ENCODE results near the gene CACFD1.

DNA sequence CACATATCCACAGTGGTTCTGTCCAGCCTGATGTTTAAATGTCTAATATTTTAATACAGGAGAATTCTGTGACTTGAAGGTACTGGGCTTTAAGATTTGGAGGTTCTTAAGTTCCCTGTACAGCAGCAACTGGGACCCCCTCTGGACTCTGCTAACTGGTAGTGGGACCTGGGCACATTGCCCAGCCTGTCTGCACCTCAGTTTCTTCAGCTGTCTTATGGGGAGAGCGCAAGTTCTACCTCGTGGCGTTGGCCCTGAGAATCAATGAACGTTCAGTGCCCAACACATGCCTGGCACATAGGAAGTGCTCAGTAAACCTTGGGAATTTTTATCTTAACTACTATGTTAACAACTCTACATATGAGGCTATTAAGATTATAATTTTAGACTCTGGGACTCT, 17.7 kb downstream of the CACFD1 start:
- TF ChIP-seq, protein P1, sequence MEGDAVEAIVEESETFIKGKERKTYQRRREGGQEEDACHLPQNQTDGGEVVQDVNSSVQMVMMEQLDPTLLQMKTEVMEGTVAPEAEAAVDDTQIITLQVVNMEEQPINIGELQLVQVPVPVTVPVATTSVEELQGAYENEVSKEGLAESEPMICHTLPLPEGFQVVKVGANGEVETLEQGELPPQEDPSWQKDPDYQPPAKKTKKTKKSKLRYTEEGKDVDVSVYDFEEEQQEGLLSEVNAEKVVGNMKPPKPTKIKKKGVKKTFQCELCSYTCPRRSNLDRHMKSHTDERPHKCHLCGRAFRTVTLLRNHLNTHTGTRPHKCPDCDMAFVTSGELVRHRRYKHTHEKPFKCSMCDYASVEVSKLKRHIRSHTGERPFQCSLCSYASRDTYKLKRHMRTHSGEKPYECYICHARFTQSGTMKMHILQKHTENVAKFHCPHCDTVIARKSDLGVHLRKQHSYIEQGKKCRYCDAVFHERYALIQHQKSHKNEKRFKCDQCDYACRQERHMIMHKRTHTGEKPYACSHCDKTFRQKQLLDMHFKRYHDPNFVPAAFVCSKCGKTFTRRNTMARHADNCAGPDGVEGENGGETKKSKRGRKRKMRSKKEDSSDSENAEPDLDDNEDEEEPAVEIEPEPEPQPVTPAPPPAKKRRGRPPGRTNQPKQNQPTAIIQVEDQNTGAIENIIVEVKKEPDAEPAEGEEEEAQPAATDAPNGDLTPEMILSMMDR (IDR thresholded peaks at IDR 0.05), result no peak
- TF ChIP-seq, protein P2, sequence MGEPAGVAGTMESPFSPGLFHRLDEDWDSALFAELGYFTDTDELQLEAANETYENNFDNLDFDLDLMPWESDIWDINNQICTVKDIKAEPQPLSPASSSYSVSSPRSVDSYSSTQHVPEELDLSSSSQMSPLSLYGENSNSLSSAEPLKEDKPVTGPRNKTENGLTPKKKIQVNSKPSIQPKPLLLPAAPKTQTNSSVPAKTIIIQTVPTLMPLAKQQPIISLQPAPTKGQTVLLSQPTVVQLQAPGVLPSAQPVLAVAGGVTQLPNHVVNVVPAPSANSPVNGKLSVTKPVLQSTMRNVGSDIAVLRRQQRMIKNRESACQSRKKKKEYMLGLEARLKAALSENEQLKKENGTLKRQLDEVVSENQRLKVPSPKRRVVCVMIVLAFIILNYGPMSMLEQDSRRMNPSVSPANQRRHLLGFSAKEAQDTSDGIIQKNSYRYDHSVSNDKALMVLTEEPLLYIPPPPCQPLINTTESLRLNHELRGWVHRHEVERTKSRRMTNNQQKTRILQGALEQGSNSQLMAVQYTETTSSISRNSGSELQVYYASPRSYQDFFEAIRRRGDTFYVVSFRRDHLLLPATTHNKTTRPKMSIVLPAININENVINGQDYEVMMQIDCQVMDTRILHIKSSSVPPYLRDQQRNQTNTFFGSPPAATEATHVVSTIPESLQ (CRISPR knock-in tag; IDR thresholded peaks at IDR 0.05), result no peak
- no peak for TF ChIP-seq ZNF219 (CRISPR knock-in tag; IDR thresholded peaks at IDR 0.05; ENCODE audit: borderline replicate concordance)

Data from WTC11 (cell line).